ENCODE data around the gene PAQR6. TPM values are rescaled to one million over a fixed set of nuclear protein-coding genes. Genes with fewer than 3 reads are reported as not detected.
A peak's percentile ranks its signal among the peaks of the same experiment; 100 is the strongest.

PAQR6 gene
- total RNA-seq, 1 donor from 2014 or later: 32.0 TPM

DNA sequence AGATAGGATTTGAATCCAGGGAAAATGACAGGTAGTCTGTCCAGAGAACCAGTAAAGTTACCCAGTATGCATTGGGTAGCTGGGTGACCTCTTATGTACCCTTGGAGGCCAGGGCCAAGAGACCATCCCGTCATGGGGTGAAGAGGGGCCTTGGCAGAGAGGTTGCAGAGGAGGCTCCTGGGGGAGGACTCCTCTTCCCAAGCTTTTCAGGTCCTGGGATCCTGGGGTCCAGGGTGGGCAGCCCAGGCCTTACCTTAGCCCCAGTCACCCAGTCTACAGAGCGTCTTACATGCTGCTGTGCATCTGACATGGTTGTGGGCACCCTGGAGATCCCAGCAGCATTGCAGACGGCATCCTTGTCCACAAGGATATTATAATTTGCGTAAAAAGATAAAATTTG, 21.1 kb downstream of the PAQR6 start:
- TF ChIP-seq, protein P1, sequence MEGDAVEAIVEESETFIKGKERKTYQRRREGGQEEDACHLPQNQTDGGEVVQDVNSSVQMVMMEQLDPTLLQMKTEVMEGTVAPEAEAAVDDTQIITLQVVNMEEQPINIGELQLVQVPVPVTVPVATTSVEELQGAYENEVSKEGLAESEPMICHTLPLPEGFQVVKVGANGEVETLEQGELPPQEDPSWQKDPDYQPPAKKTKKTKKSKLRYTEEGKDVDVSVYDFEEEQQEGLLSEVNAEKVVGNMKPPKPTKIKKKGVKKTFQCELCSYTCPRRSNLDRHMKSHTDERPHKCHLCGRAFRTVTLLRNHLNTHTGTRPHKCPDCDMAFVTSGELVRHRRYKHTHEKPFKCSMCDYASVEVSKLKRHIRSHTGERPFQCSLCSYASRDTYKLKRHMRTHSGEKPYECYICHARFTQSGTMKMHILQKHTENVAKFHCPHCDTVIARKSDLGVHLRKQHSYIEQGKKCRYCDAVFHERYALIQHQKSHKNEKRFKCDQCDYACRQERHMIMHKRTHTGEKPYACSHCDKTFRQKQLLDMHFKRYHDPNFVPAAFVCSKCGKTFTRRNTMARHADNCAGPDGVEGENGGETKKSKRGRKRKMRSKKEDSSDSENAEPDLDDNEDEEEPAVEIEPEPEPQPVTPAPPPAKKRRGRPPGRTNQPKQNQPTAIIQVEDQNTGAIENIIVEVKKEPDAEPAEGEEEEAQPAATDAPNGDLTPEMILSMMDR (IDR thresholded peaks at IDR 0.05; ENCODE audit: unreplicated experiment): no peak

DNA sequence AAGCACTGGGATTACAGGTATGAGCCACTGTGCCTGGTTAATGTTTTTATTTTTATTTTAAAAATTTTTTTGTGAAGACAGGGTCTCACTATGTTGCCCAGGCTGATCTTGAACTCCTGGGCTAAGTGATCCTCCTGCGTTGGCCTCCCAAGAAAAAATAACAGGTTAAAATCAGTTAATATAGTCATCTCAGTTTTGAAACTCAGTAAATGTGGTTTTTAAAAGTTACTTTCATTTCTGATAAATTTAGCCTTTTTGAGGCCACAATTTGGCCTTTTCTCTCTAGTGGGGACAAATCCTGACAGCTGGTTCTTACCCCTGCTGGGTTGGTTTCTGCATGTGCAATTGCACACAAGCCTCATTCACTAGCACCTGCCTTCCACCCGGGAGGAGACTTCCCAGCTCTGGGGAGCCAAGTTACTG, 21.7 kb downstream of the PAQR6 start:
- TF ChIP-seq, protein P1 (IDR thresholded peaks at IDR 0.05; ENCODE audit: unreplicated experiment): no peak
- Mint-ChIP-seq H3K9me3 (no peaks in the 10 kb centered on the region), H3K4me3 (no peak overlapping the region), H3K27ac (no peak overlapping the region), H3K27me3 (ENCODE audit: low read depth) (no peaks in the 10 kb centered on the region), H3K4me1 (peaks cover 4% of the 10 kb centered on the region), H3K36me3 (peaks cover 41% of the 10 kb centered on the region)
- no peak for DNase-seq (ENCODE audit: low spot score in 2 of 2, unreplicated experiment in 2 of 2)

More for the DNA sequence above, 21.1 kb downstream of the PAQR6 start:
- Mint-ChIP-seq H3K4me1 (peaks cover 4% of the 10 kb centered on the region), H3K27ac (no peak overlapping the region), H3K27me3 (ENCODE audit: low read depth) (no peaks in the 10 kb centered on the region), H3K4me3 (no peak overlapping the region), H3K9me3 (no peaks in the 10 kb centered on the region), H3K36me3 (peaks cover 35% of the 10 kb centered on the region)
- DNase-seq (ENCODE audit: low spot score in 2 of 2, unreplicated experiment in 2 of 2): no peak

DNA sequence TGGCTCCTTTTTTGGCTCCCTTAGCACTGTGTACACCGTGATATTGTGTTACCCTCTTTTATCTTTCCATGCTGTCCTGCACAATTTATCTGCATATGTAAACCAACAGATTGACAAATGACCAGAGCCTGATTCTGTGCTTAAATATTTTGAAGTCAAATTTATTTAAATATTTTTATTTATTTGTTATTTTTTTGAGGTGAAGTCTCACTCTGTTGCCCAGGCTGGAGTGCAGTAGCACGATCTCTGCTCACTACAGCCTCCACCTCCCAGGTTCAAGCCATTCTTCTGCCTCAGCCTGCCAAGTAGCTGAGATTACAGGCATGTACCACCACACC, 22.2 kb downstream of the PAQR6 start:
- H3K4me1 Mint-ChIP-seq: peaks cover 4% of the 10 kb centered on the region

DNA sequence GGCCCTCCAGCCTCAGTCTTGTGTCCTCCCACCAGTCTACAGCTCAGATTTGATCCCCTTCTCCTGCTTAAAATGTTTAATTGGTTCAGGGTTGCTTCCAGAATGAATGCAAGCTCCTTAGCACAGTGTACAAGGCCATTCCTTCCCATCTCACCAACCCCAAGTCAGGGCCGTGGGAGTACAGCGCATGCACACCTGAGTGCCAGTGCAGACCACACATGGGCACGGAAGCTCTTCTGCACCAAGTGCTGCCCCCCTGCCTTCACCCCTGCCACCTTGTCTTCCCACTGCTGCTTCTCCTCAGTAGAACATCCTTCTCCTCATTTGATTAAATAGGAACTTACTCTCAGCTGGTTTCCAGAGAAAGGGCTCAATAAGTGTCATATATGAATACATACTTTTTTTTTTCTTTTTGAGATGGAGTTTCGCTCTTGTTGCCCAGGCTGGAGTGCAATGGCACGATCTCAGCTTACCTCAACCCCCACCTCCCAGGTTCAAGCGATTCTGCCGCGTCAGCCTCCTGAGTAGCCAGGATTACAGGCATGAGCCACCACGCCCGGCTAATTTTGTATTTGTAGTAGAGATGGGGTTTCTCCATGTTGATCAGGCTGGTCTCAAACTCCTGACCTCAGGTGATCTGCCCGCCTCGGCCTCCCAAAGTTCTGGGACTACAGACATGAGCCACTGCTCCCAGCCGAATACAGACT, 25.7 kb downstream of the PAQR6 start:
- DNase-seq (ENCODE audit: low spot score in 2 of 2, unreplicated experiment in 2 of 2): no peak
- Mint-ChIP-seq H3K9me3 (no peaks in the 10 kb centered on the region), H3K36me3 (peaks cover 46% of the 10 kb centered on the region), H3K4me3 (no peak overlapping the region), H3K27me3 (ENCODE audit: low read depth) (no peaks in the 10 kb centered on the region), H3K4me1 (peaks cover 4% of the 10 kb centered on the region), H3K27ac (no peak overlapping the region)
- TF ChIP-seq, protein P1 (IDR thresholded peaks at IDR 0.05; ENCODE audit: unreplicated experiment): no peak

More for the DNA sequence above, 22.2 kb downstream of the PAQR6 start:
- Mint-ChIP-seq H3K4me3 (no peak overlapping the region), H3K36me3 (peaks cover 44% of the 10 kb centered on the region), H3K27me3 (ENCODE audit: low read depth) (no peaks in the 10 kb centered on the region), H3K27ac (peak overlapping the region; percentile 63), H3K9me3 (no peaks in the 10 kb centered on the region)
- TF ChIP-seq, protein P1 (IDR thresholded peaks at IDR 0.05; ENCODE audit: unreplicated experiment): peak; percentile 22
- DNase-seq (ENCODE audit: low spot score in 2 of 2, unreplicated experiment in 2 of 2): no peak

DNA sequence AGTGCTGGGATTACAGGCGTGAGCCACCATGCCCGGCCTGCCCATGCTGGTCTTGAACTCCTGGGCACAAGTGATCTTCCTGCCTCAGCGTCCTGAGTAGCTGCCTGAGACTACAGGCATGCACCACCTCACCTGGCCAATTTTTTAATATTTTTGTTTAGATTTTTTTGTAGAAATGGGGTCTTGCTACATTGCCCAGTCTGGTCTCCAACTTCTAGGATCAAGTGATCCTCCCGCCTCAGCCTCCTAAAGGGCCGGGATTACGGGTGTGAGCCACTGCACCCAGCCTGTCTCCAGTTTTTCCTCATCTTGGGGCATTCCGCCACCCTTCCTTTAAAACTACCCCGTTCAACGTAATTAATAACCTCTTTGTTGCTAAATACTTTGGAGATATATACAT, 27.6 kb downstream of the PAQR6 start:
- TF ChIP-seq, protein P1 (IDR thresholded peaks at IDR 0.05; ENCODE audit: unreplicated experiment): no peak
- H3K9me3 Mint-ChIP-seq: no peaks in the 10 kb centered on the region
- H3K4me1 Mint-ChIP-seq: peaks cover under 1% of the 10 kb centered on the region
- no peaks in the 10 kb centered on the region for H3K27me3 Mint-ChIP-seq (ENCODE audit: low read depth)
- DNase-seq (ENCODE audit: low spot score in 2 of 2, unreplicated experiment in 2 of 2): no peak
- no peak overlapping the region for H3K27ac Mint-ChIP-seq
- H3K36me3 Mint-ChIP-seq: peaks cover 39% of the 10 kb centered on the region
- H3K4me3 Mint-ChIP-seq: no peak overlapping the region

All from mesothelial cell of epicardium (in vitro differentiated cells).